BLaER1 treated with 17β-estradiol and CSF1 and Interleukin-3, amounts not matched to agents 10 nM and 100 nM (cell line): ENCODE measurements around the gene FAM236C.
"Not testable (repeated sequence)": the region's sequence is repeated elsewhere in the genome, so short reads cannot be mapped to it uniquely, and the experiment has no call there.

Experiments
- H3K27ac ChIP-seq, 11 experiments: shearing (Covaris generic); formaldehyde crosslinking; 2 replicates each; pipeline ENCODE4 v1.8.1; 2022
- H3K27me3 ChIP-seq, 11 experiments: shearing (Covaris generic); formaldehyde crosslinking; 2 replicates each; pipeline ENCODE4 v1.8.1; 2022
- H3K36me3 ChIP-seq, 11 experiments: shearing (Covaris generic); formaldehyde crosslinking; 2 replicates each; pipeline ENCODE4 v1.8.1; 2022
- H3K4me1 ChIP-seq, 10 experiments: shearing (Covaris generic); formaldehyde crosslinking; 2 replicates each; pipeline ENCODE4 v1.8.1; 2022
- H3K4me2 ChIP-seq, 11 experiments: shearing (Covaris generic); formaldehyde crosslinking; 2 replicates each; pipeline ENCODE4 v1.8.1; 2022
- H3K4me3 ChIP-seq, 10 experiments: shearing (Covaris generic); formaldehyde crosslinking; 2 replicates each; pipeline ENCODE4 v1.8.1; 2022
- H3K9ac ChIP-seq, 11 experiments: shearing (Covaris generic); formaldehyde crosslinking; 2 replicates each; pipeline ENCODE4 v1.8.1; 2022
- H3K9me3 ChIP-seq, 11 experiments: shearing (Covaris generic); formaldehyde crosslinking; replicated peaks in 1 of 11; 2 replicates each; pipeline ENCODE4 v1.8.1; 2022
- H4K20me1 ChIP-seq, 11 experiments: shearing (Covaris generic); formaldehyde crosslinking; 2 replicates each; pipeline ENCODE4 v1.8.1; 2022

The FAM236C gene

GRCh38 chrX:72912315-72912714 lies at the start of gene FAM236C:
Gene FAM236C (plus strand): TSS chrX:72912615. CDS start chrX:72912715, 100 bp downstream.
- H3K4me3 ChIP-seq, H3K9ac ChIP-seq, H3K36me3 ChIP-seq, H3K4me1 ChIP-seq, H3K27ac ChIP-seq, H3K27me3 ChIP-seq, H3K9me3 ChIP-seq, H4K20me1 ChIP-seq, H3K4me2 ChIP-seq: not testable (repeated sequence)

- H3K9me3 ChIP-seq, H3K4me1 ChIP-seq, H3K4me3 ChIP-seq, H3K27ac ChIP-seq, H3K9ac ChIP-seq, H3K36me3 ChIP-seq, H4K20me1 ChIP-seq, H3K27me3 ChIP-seq, H3K4me2 ChIP-seq: not testable (repeated sequence)
These were observed 29.5 kb upstream of the FAM236C start for GRCh38 chrX:72882898-72883297.

- H4K20me1 ChIP-seq, H3K9ac ChIP-seq, H3K4me1 ChIP-seq, H3K9me3 ChIP-seq, H3K36me3 ChIP-seq, H3K27ac ChIP-seq, H3K27me3 ChIP-seq, H3K4me3 ChIP-seq, H3K4me2 ChIP-seq: not testable (repeated sequence)
These were observed 22.7 kb upstream of the FAM236C start for GRCh38 chrX:72889740-72890139.

GRCh38 chrX:72916096-72916495 lies 3.7 kb downstream of the FAM236C start:
- not testable (repeated sequence) for H4K20me1 ChIP-seq, H3K4me2 ChIP-seq, H3K27me3 ChIP-seq, H3K36me3 ChIP-seq, H3K9ac ChIP-seq, H3K4me1 ChIP-seq, H3K9me3 ChIP-seq, H3K4me3 ChIP-seq, H3K27ac ChIP-seq

- not testable (repeated sequence) for H3K4me3 ChIP-seq, H3K9ac ChIP-seq, H4K20me1 ChIP-seq, H3K4me1 ChIP-seq, H3K27ac ChIP-seq, H3K4me2 ChIP-seq, H3K27me3 ChIP-seq, H3K36me3 ChIP-seq, H3K9me3 ChIP-seq
These were observed 19.9 kb downstream of the FAM236C start for GRCh38 chrX:72932283-72932682.

- not testable (repeated sequence) for H3K27me3 ChIP-seq, H3K36me3 ChIP-seq, H3K27ac ChIP-seq, H4K20me1 ChIP-seq, H3K9me3 ChIP-seq, H3K4me1 ChIP-seq, H3K4me3 ChIP-seq, H3K4me2 ChIP-seq, H3K9ac ChIP-seq
These were observed 24.0 kb downstream of the FAM236C start for GRCh38 chrX:72936455-72936854.

- not testable (repeated sequence) for H3K9ac ChIP-seq, H3K9me3 ChIP-seq, H3K27me3 ChIP-seq, H4K20me1 ChIP-seq, H3K36me3 ChIP-seq, H3K4me1 ChIP-seq, H3K4me2 ChIP-seq, H3K4me3 ChIP-seq, H3K27ac ChIP-seq
These were observed 24.6 kb downstream of the FAM236C start for GRCh38 chrX:72936882-72937455.

- not testable (repeated sequence) for H3K9ac ChIP-seq, H3K9me3 ChIP-seq, H3K27ac ChIP-seq, H3K27me3 ChIP-seq, H3K4me2 ChIP-seq, H3K4me1 ChIP-seq, H3K4me3 ChIP-seq, H4K20me1 ChIP-seq, H3K36me3 ChIP-seq
These were observed 25.5 kb downstream of the FAM236C start, which contains the start of gene FAM236A for GRCh38 chrX:72937906-72938305. Gene FAM236A (plus strand): TSS chrX:72938206. CDS start chrX:72938263, 57 bp downstream.

GRCh38 chrX:72942272-72942671 lies 29.9 kb downstream of the FAM236C start:
- H3K9ac ChIP-seq, H3K9me3 ChIP-seq, H4K20me1 ChIP-seq: not testable (repeated sequence)

GRCh38 chrX:72943035-72943818 lies 30.8 kb downstream of the FAM236C start:
- H3K27ac ChIP-seq, H3K27me3 ChIP-seq, H3K4me3 ChIP-seq, H3K36me3 ChIP-seq, H4K20me1 ChIP-seq, H3K9ac ChIP-seq, H3K9me3 ChIP-seq, H3K4me1 ChIP-seq, H3K4me2 ChIP-seq: not testable (repeated sequence)

More at GRCh38 chrX:72942272-72942671, 29.9 kb downstream of the FAM236C start:
- H3K4me3 ChIP-seq, H3K4me1 ChIP-seq, H3K36me3 ChIP-seq, H3K4me2 ChIP-seq, H3K27ac ChIP-seq, H3K27me3 ChIP-seq: not testable (repeated sequence)

GRCh38 chrX:72943819-72944169 lies 31.4 kb downstream of the FAM236C start, which contains the start of gene DMRTC1:
Gene DMRTC1 (minus strand): TSS chrX:72943837. CDS start chrX:72875694, 68,143 bp downstream.
- H3K4me3 ChIP-seq, H3K9me3 ChIP-seq, H3K36me3 ChIP-seq, H3K9ac ChIP-seq, H4K20me1 ChIP-seq, H3K4me2 ChIP-seq, H3K4me1 ChIP-seq, H3K27me3 ChIP-seq, H3K27ac ChIP-seq: not testable (repeated sequence)

GRCh38 chrX:72959971-72960370 lies 47.6 kb downstream of the FAM236C start:
- not testable (repeated sequence) for H3K9ac ChIP-seq, H3K4me3 ChIP-seq, H3K9me3 ChIP-seq, H3K4me2 ChIP-seq, H3K27ac ChIP-seq, H3K27me3 ChIP-seq, H4K20me1 ChIP-seq, H3K36me3 ChIP-seq, H3K4me1 ChIP-seq
